NB4 (cell line): ENCODE results near the gene HCRTR1.

Experiments
- POLR2A ChIP-seq: IDR thresholded peaks from 2 replicates; pipeline ENCODE4 v1.6.1; 2011; ENCODE audit warnings: mild to moderate bottlenecking; ENCODE audit not compliant: insufficient read length; ENCODE audit errors: extremely low read depth
- TF ChIP-seq, protein P1 (sequence below): IDR thresholded peaks from one replicate; pipeline ENCODE4 v1.5.1; 2012; ENCODE audit warnings: low read depth, low read length

DNA sequence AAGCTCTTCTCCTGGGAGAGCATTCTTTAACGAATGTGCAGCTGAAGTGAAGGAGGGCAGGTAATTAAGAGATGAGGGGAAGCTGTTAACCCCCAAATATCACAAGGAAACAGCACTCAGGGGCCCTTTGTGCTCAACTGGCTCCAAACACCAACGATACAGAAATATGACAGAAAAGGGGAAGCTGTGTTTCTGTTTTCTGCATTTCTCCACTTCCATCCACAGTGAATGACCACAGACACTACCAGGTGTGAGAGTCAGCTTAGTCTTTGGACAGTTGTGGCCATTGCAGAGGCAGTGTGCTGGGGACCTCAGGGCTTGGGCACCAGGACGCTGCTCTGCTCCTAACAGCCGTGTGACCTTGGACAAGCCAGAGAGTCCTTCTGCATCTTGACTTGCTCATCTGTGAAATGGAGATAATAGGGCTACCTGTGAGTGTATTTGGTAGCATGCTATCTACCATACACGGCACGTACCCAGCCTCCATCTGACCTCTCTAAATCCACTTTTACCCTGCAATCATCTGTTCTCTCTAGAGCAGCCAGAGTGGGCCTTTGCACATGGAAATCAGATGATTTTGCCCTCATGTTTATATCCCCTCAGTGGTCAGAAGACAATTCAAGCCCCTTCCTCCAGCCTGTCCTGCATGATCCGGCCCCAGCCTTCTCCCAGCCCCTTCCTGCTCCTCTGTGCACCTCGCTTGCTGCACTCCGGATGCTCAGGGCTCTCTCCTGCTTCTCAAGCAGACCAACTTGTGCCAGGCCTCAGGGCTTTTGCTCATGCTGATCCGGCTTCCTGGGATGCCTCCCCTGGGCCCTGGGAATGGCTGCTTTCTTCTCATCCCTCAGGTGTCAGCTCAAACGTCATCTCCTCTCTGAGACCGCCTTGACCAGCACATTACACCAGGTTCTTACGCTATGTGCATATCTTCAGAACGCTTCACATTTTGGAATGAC, 45.9 kb upstream of the HCRTR1 start:
- TF ChIP-seq, protein P1, sequence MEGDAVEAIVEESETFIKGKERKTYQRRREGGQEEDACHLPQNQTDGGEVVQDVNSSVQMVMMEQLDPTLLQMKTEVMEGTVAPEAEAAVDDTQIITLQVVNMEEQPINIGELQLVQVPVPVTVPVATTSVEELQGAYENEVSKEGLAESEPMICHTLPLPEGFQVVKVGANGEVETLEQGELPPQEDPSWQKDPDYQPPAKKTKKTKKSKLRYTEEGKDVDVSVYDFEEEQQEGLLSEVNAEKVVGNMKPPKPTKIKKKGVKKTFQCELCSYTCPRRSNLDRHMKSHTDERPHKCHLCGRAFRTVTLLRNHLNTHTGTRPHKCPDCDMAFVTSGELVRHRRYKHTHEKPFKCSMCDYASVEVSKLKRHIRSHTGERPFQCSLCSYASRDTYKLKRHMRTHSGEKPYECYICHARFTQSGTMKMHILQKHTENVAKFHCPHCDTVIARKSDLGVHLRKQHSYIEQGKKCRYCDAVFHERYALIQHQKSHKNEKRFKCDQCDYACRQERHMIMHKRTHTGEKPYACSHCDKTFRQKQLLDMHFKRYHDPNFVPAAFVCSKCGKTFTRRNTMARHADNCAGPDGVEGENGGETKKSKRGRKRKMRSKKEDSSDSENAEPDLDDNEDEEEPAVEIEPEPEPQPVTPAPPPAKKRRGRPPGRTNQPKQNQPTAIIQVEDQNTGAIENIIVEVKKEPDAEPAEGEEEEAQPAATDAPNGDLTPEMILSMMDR = no peak
- no peak for TF ChIP-seq POLR2A
